GM18909 (cell line): ENCODE measurements around the gene JMJD8.

ENCODE experiments used
- ATAC-seq: cut with Tn5 transposase; IDR thresholded peaks from one replicate; pipeline ENCODE4 v1.9.1; 2021; ENCODE audit warnings: mild to moderate bottlenecking; ENCODE audit not compliant: unreplicated experiment, poor library complexity

The JMJD8 gene

DNA sequence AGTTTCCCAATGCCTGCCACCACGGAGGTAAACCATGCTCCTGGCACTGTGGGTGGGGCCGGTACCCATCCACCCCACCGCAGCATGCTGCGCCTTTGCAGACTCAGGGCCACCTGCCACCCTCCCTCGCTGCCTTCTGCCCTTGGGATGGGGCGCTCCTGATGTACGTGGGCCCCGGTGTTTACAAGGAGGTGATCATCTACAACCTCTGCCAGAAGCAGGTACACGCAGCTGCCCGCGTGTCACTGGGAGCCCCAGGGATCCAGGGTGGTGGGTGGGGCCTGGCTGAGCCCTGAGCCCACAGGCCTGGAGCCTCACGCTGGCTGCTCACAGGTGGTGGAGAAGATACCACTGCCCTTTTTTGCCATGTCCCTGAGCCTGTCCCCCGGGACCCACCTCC, 17.6 kb downstream of the JMJD8 start:
- ATAC-seq, result no peak

DNA sequence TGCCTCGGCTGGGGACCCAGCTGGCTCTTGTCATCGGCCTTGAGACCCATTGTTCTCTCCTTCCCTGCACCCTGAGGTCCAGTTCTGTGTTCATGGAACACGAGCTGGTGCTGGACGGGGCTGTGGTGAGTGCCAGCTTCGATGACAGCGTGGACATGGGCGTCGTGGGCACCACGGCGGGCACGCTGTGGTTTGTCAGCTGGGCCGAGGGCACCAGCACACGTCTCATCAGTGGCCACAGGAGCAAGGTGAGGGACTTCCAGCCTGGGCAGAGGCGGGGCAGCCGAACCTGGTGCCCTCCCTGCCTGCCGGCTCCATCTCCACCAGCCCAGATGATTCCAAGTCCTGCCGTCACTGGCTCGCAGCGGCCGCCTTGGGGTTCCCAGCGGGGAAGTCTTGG, 21.5 kb downstream of the JMJD8 start:
- ATAC-seq, result no peak

DNA sequence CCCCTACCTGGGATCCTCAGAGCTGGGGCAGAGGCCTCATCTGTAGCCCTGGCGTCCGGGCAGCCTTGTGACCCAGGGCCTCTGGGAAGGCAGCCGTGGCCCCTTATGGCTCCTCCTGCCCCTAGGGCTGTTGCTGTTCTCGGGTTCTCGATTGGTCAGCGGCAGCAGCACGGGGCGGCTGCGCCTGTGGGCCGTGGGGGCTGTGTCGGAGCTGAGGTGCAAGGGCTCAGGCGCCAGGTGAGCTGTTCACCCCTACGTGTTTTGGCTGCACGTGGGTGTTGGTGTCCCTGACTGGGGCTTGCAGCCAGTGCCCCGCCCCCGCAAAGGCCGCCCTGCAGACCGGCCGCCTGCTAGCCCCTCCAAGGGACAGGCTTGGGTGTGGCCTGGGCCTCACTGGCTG, 22.0 kb downstream of the JMJD8 start:
- ATAC-seq, result no peak

DNA sequence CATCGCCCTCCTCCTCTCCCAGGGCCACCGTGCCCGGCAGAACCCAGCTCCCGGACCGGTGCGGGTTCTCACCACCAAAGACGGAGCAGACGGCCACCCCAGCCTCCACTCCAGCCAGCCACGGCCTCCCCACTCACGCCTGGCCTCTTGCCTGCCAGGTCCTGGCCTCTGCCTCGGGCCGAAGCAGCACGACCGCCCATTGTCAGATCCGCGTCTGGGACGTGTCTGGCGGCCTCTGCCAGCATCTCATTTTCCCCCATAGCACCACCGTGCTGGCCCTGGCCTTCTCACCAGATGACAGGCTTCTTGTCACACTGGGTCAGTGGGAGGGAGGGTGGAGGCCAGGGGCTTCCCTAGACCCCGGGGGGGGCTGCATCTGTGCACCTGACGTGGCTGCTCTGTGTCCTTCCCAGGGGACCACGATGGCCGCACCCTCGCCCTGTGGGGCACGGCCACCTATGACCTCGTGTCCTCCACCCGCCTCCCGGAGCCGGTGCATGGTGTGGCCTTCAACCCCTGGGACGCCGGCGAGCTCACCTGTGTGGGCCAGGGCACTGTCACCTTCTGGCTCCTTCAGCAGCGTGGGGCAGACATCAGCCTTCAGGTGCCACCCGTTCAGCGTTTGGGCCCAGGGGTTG, 22.8 kb downstream of the JMJD8 start:
- ATAC-seq, result peak; percentile 17

DNA sequence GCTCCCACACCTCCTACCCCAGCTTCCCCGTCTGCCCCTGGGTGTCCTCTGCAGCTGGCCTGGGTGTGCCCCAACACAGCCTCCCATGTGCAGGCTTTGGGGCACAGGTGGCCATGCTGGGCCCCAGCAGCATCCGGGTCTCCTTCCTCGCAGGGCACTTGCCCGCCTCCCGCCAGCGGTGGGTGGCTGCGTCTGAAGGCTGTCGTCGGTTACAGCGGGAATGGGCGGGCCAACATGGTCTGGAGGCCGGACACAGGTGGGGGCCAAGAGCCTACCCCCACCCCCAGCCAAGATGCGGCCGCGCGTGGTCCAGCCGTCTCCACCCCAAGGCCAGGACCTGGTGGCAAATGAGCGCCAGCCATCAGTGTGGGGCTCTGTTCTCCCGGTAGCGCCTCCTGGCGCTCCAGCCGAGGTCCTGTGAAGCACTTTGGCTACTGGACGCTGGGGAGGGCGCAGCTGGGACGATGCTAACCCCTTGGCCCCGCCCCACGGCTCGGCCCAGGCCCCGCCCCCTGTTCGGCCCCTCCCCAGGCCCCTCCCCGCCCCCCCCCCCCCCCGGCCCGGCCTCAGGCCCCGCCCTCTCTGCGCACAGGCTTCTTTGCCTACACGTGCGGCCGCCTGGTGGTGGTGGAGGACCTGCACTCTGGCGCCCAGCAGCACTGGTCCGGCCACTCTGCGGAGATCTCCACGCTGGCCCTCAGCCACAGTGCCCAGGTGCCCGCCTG, 23.5 kb downstream of the JMJD8 start:
- peak; percentile 46 for ATAC-seq

DNA sequence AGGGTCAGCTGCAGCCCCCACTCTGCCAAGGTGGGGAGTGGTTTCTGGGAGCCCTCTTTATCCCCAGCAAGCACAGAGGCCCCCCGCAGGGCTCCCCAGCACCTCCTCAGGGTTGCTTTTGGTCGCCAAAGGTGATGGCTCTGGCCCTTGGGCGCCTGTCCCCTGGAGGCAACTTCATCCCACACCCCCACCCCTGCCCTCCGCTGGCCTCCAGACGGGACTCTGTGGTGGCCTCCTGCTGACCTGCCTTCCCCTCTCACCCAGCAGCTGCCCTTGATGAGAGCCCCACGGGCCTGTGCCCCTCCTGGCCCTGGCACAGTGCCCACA, 24.0 kb downstream of the JMJD8 start:
- ATAC-seq, result no peak

DNA sequence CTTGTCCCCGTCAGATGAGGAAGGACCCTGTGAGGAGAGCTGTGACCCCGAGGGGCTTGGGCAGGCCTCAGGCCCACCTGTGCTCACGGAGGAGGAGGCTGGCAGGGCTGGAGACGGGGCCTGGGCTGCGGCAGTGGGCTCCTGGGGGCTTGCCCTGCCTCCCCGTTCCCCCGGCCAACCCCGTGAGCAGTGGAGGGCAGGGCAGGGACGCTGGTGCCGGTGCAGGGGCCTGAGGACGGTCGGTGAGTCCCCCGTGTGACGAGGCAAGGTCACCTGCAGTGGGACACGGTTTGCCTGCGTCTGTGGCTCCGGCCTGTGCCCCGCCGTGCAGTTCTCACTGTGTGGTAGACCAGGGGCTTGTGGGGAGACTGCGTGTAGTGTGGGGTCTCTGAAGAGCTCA, 24.5 kb downstream of the JMJD8 start:
- ATAC-seq, result no peak

DNA sequence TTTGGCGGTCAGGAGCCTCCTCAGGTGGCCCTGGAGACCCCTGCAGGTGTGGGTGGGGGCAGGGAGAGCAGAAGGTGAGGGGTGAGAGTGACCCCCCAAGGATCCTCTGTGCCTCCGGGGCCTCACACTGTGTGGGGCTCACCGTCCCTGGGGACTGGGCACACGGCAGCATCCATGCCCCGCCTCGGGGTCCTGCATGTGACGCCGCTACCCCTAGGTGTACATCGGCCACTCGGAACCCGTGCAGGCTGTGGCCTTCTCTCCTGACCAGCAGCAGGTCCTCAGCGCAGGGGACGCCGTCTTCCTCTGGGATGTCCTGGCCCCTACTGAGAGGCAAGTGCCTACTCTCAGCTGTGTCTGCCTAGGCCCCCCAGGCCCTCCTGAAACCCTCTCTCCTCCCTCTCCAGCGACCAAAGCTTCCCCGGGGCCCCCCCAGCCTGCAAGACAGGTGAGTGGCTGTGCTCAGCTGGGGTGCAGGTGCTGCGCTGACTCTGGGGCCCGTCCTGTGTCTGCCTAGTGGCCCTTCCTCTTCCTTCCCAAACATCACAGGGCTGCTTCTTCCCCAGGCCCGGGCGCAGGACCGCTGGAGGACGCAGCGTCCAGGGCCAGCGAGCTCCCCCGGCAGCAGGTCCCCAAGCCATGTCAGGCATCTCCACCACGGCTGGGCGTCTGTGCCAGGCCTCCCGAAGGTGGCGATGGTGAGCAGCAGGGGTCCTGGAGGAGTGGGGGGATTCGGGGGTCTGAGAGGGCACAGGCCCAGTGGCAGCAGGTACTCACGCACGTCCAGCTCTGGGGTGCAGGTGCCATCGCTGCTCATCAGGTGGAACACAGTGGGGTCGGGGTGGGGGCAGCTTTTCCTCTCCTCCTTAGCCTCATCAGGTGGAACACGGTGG, 25.2 kb downstream of the JMJD8 start:
- ATAC-seq, result no peak

DNA sequence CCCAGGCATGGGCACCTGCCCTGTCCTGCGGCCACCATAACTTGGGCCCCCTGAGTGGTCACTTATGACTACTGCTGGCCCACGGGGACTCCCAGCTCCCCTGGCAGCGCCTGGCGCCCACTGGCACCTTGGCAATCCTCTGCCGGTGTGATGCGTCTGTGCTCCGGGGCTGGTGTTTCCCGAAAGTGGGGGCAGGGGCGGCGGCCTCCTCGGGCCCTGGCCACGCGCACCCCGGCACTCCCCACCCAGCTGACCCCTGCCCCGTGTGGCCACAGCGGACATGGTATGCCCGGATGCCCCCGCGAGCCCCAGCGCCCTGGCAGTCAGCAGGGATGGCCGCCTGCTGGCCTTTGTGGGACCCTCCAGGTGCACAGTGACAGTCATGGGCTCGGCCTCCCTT, 26.6 kb downstream of the JMJD8 start:
- no peak for ATAC-seq

DNA sequence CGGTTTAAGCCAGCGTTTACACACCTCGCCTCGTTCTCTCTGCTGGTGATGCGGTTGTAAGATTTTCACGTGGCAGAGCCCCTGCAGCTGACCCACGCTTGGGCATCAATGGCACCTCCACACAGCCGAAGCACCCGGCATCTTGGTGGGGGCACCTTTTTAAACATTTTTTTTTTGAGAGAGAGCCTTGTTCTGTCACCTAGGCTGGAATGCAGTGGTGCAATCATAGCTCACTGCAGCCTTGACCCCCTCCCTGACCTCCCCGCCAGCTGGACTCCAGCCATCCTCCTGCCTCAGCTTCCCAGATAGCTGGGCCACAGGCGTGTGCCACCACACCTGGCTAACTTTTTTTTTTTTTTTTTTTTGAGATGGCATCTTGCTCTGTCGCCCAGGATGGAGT, 30.1 kb downstream of the JMJD8 start:
- ATAC-seq, result no peak

DNA sequence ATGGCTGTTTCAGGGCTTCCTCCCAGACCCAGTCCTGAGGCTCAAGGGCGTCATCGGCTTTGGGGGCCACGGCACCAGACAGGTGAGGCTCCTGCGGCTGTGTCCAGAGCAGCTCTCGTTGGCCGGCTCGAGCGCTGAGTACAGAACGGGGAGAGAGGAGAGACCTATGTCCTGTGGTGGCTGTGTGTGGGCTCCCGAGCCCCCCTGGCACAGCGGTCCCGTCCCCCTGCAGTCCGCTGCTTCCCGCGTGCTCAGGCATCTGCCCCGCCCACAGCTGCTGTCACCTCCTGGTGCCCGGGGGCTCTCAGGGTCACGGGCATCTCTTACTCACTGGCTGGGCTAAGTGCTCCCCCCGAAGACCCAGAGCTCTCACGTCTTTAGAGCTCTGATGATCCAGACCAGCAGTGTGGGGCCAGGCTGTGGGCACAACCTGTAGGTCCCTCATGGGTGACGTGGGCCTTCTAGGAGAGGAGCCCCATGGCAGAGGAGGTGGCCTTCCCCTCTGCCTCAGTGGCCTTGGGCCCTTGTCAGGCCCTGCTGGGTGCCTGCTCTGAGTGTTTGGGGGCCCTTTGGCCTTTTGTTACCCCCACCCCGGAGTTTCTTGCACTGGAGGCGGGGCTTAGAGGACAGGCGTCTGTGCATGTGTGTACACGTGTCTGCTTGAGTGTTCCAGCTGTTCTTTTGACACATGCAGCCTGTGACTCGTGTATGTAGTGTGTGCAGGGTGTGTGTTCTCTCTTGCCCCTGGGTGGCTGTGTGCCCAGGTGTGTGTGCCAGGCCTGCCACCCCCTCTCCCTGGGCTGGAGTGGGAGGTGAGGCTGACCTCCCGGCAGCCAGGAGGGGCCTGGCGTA, 31.5 kb downstream of the JMJD8 start:
- ATAC-seq, result no peak

DNA sequence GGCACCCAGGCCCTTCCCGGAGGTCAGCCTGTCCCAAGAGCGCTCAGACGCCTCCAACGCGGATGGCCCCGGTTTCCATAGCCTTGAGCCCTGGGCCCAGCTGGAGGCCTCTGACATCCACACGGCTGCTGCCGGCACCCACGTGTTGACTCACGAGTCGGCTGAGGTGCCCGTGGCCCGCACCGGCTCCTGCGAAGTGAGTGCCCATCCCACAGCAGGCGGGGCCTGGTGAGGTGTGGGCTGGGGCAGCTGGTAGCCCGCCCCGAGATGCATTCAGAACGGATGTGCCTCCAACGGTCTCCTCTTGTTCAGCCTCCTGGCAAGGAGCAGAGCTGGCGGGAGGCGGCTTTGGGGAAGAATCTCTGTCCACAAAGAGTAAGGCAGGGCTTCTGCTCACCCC, 32.3 kb downstream of the JMJD8 start:
- no peak for ATAC-seq

DNA sequence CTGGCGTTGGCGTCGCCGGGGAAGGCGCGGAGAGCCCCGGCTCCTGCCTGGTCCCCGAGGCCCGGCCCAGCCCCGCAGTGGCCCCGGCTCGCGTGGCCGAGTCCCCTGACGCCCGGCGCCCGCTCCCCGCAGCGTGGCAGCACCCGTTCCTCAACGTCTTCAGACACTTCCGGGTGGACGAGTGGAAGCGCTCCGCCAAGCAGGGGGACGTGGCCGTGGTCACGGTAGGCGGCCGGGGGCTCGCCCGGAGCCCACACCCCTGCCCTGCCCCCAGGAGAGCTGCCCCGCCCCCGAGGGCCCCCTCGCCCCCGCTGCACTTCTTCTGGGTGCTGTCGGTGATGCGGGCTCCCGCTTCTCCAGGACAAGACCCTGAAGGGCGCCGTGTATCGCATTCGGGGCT, 34.5 kb downstream of the JMJD8 start:
- ATAC-seq, result peak; percentile 3

DNA sequence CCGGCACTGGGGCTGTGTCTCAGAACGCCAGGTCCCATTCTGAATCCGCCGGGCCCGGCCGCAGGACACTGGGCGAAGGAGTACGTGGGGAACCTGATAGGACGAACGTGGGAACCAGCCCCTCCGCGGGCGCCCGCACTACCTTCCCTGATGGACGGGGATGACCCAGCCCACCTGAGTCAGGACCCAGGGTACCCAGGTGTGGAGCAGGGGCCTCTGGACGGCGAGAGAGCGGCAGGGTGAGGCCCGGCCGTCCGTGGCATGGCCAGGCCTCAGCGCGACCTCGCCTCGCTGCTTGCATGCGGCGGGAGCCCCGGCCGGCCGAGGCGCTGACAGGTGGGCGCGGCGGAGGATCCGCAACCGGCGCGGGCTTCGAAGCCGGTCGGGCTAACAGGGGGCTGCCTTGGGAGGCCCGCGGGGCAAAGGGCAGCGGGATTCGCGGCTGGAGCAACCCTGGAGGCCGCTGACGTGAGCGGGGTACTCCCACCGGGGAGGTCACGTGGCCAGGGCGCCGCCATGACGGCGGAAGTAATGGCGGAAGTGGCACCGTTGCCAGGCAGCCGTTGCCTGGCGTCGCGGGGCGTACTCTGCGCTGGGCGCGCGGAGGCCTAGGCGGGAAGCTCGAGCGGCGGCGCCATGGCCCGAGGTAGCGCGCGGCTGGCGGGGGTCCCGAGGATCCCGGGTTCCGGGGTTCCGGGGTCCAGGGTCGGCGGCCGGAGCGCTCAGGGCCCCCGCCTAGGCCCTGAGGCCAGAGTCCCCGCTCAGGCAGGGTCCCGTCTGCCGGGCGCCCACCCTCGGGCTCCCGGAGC, 35.1 kb downstream of the JMJD8 start, which contains the start of gene WDR90:
WDR90 (plus strand) TSS at position 585 of the 809 bp plus-strand sequence; CDS start at position 637, 52 bp downstream.
- ATAC-seq, result peak; percentile 75

DNA sequence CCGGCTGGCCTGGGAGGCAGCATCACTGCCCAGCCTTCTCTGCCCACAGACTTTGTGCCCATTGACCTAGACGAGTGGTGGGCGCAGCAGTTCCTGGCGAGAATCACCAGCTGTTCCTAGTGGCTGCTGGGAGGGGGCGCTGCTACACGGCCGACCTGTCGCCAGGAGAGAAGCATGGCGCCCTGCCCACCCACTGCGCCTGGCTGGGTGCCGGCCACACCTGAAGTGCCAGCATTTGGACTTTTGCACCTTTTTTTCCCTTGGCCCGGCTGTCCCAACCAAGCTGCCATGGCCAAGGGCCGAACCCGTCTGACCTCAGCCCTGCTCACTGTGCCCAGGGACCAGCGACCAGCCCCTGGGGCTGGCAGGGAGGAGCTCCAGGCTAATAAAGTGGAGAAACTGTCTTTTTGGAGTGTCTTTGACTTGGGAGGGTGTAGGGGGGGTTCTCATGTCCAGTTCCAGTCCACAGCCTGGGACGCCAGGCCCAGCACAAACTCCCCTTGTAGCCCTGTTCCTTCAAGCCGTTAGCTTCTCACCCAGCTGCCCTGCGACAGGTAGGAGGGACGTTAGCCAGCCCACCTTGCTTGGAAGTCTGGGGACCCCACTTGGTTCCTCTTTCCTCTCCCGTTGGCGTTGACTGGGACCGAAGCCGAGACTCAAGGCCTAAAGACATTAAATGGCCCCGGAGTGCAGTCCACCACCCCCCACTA, 35.9 kb downstream of the JMJD8 start:
- ATAC-seq, result no peak

DNA sequence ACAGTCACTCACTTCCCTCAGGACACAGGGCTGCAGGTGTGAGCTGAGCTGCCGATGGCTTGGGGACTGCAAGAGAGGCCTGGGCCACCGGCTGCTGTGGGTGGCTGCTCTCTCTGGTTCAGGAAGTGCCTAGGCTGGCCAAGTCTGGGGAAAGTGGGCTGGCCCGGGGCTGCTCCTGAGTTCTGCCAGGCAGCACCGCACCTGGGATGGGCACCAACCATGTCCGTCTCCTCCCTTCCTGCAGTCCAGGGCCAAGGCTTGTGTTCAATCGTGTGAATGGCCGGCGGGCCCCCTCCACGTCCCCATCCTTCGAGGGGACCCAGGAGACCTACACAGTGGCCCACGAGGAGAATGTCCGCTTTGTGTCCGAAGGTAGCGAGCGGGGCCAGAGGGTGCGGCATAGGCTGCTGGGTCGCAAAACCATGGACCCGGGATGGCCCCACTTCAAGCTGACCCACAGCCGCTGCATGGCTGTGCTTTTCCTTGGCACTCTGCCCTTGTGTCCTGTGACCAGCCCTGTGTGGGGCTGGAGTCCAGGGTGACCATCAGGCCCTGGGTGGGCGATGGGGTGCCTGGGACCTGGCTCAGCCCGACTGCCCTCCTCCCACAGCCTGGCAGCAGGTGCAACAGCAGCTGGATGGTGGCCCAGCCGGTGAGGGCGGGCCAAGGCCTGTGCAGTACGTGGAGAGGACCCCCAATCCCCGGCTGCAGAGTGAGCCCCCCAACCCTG, 36.8 kb downstream of the JMJD8 start:
- ATAC-seq, result no peak

DNA sequence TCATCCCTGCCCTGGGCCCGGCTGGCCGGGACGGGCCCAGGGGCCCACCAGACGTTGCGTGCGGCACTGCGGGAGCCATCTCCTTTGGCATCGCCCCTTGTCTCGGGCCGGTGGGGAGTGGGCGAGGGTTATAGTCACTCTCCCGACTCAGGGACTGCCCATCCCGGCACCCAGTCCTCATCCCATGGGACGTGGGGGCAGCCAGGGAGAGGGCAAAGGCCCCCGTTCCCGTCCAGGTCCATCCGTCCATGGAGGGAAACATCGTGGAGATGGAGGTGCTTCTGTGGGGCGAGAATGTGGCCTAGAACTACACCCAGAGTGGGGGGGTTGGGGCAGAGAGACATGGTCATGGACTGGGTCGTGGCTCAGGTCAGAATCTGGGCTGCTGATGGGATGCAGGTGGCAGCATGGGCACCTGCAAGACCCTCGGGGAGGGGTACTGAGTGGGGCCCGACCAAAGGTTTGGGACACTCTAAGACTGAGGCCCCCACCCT, 37.4 kb downstream of the JMJD8 start:
- no peak for ATAC-seq
